ENCODE measurements around the gene NHSL2. TPM values are rescaled to one million over a fixed set of nuclear protein-coding genes. Genes with fewer than 3 reads are reported as not detected.
A peak's percentile ranks its signal among the peaks of the same experiment; 100 is the strongest.

The NHSL2 gene
- polyA plus RNA-seq, 3 donors = 16.6 to 39.8 (median 22.8) TPM

- no peak overlapping the region for H3K4me3 Mint-ChIP-seq
- TF ChIP-seq, protein P1, sequence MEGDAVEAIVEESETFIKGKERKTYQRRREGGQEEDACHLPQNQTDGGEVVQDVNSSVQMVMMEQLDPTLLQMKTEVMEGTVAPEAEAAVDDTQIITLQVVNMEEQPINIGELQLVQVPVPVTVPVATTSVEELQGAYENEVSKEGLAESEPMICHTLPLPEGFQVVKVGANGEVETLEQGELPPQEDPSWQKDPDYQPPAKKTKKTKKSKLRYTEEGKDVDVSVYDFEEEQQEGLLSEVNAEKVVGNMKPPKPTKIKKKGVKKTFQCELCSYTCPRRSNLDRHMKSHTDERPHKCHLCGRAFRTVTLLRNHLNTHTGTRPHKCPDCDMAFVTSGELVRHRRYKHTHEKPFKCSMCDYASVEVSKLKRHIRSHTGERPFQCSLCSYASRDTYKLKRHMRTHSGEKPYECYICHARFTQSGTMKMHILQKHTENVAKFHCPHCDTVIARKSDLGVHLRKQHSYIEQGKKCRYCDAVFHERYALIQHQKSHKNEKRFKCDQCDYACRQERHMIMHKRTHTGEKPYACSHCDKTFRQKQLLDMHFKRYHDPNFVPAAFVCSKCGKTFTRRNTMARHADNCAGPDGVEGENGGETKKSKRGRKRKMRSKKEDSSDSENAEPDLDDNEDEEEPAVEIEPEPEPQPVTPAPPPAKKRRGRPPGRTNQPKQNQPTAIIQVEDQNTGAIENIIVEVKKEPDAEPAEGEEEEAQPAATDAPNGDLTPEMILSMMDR (IDR thresholded peaks at IDR 0.05) = no peak
- Histone ChIP-seq H3K9me3 (replicated peaks in 1 of 2; ENCODE audit: control insufficient read depth in 1 of 2, insufficient read depth in 1 of 2, low read length in 2 of 2) (no peaks in the 10 kb centered on the region), H3K4me3 (replicated peaks in 1 of 3; ENCODE audit: low read depth in 2 of 3, low read length in 3 of 3) (no peak overlapping the region), H3K4me2 (replicated peaks; ENCODE audit: extremely low read depth, low read length, poor library complexity, severe bottlenecking) (no peak overlapping the region), H3K4me1 (ENCODE audit: control insufficient read depth in 1 of 2, insufficient read depth in 2 of 2, low read length in 2 of 2) (peaks cover 51 to 52% of the 10 kb centered on the region in 2 donors), H3K27ac (ENCODE audit: low read depth in 1 of 2, low read length in 2 of 2) (peak overlapping the region in 1 of 2 donors; percentile 59), H3K9ac (ENCODE audit: insufficient read depth, low read length, poor library complexity, severe bottlenecking) (no peak overlapping the region), H3K27me3 (ENCODE audit: control insufficient read depth in 2 of 2, insufficient read depth in 2 of 2, low read length in 2 of 2) (peaks cover 0 to 9% of the 10 kb centered on the region in 2 donors), H3K36me3 (replicated peaks in 1 of 2; ENCODE audit: control insufficient read depth in 1 of 2, insufficient read depth in 2 of 2, low read length in 2 of 2) (no peaks in the 10 kb centered on the region), H2AFZ (ENCODE audit: insufficient read depth, low read depth, low read length, poor library complexity, severe bottlenecking) (no peak overlapping the region), H3K79me2 (ENCODE audit: insufficient read depth, low read length) (no peaks in the 10 kb centered on the region), H4K20me1 (ENCODE audit: insufficient read depth, low read length) (no peaks in the 10 kb centered on the region)
- DNase-seq = peak; percentile 72 to 89 (median 78)
- H3K36me3 Mint-ChIP-seq = no peaks in the 10 kb centered on the region
- WGBS (ENCODE audit: insufficient coverage) = 67% methylated on average over 1 of the region's 4 CpGs
- peaks cover 0 to 9% (median 3%) of the 10 kb centered on the region in 7 donors for H3K9me3 Mint-ChIP-seq
- H3K4me1 Mint-ChIP-seq = peaks cover 45% of the 10 kb centered on the region
- intact Hi-C loops (cut with micrococcal nuclease) = no loop called here
- H3K27ac Mint-ChIP-seq = peak overlapping the region; percentile 48 to 87 (median 80)
- H3K27me3 Mint-ChIP-seq (ENCODE audit: low read depth in 3 of 3) = peaks cover 0 to 36% (median 0%) of the 10 kb centered on the region in 3 donors
These were observed 184.2 kb downstream of the NHSL2 start for GRCh38 chrX:72094894-72095293.

- Histone ChIP-seq H3K36me3 (replicated peaks in 1 of 2; ENCODE audit: control insufficient read depth in 1 of 2, insufficient read depth in 2 of 2, low read length in 2 of 2) (no peaks in the 10 kb centered on the region), H3K4me2 (replicated peaks; ENCODE audit: extremely low read depth, low read length, poor library complexity, severe bottlenecking) (no peak overlapping the region), H3K4me1 (ENCODE audit: control insufficient read depth in 1 of 2, insufficient read depth in 2 of 2, low read length in 2 of 2) (peaks cover 56 to 57% of the 10 kb centered on the region in 2 donors), H2AFZ (ENCODE audit: insufficient read depth, low read depth, low read length, poor library complexity, severe bottlenecking) (no peak overlapping the region), H3K27ac (ENCODE audit: low read depth in 1 of 2, low read length in 2 of 2) (peak overlapping the region in 1 of 2 donors; percentile 59), H3K9me3 (replicated peaks in 1 of 2; ENCODE audit: control insufficient read depth in 1 of 2, insufficient read depth in 1 of 2, low read length in 2 of 2) (no peaks in the 10 kb centered on the region), H4K20me1 (ENCODE audit: insufficient read depth, low read length) (no peaks in the 10 kb centered on the region), H3K27me3 (ENCODE audit: control insufficient read depth in 2 of 2, insufficient read depth in 2 of 2, low read length in 2 of 2) (peaks cover 0 to 9% of the 10 kb centered on the region in 2 donors), H3K79me2 (ENCODE audit: insufficient read depth, low read length) (no peaks in the 10 kb centered on the region), H3K9ac (ENCODE audit: insufficient read depth, low read length, poor library complexity, severe bottlenecking) (no peak overlapping the region), H3K4me3 (replicated peaks in 1 of 3; ENCODE audit: low read depth in 2 of 3, low read length in 3 of 3) (no peak overlapping the region)
- intact Hi-C loops (cut with micrococcal nuclease) = no loop called here
- TF ChIP-seq, protein P1 (IDR thresholded peaks at IDR 0.05) = no peak
- Mint-ChIP-seq H3K27me3 (ENCODE audit: low read depth in 3 of 3) (peaks cover 0 to 36% (median 0%) of the 10 kb centered on the region in 3 donors), H3K4me1 (peaks cover 50% of the 10 kb centered on the region), H3K27ac (peak overlapping the region; percentile 18 to 87 (median 80)), H3K9me3 (peaks cover 0 to 9% (median 3%) of the 10 kb centered on the region in 7 donors), H3K4me3 (no peak overlapping the region), H3K36me3 (no peaks in the 10 kb centered on the region)
- DNase-seq = no peak
- 60% methylated on average over 1 of the region's 2 CpGs for WGBS (ENCODE audit: insufficient coverage)
These were observed 184.7 kb downstream of the NHSL2 start for GRCh38 chrX:72095370-72095769.
